HepG2 (cell line): ENCODE data around the gene RPUSD3. TPM values are rescaled to one million over a fixed set of nuclear protein-coding genes. Genes with fewer than 3 reads are reported as not detected.
A peak's percentile ranks its signal among the peaks of the same experiment; 100 is the strongest.

Experiments
- ATRX ChIP-seq: sonication (generic); formaldehyde crosslinking; IDR thresholded peaks from 2 replicates; pipeline ENCODE4 v1.4.0; 2020; ENCODE audit warnings: missing genetic modification reagents, borderline replicate concordance
- FOXA3 ChIP-seq: IDR thresholded peaks from 2 replicates; pipeline ENCODE4 v1.6.1; 2016; ENCODE audit warnings: missing genetic modification reagents, missing compliant biosample characterization
- GABPA ChIP-seq, 2 experiments: IDR thresholded peaks; 2 replicates each; pipeline ENCODE4 v1.6.1; 2011 to 2016; ENCODE audit warnings: low read depth in 2 of 2, low read length in 1 of 2, missing biosample characterization in 1 of 2, missing genetic modification characterization in 1 of 2
- HDAC2 ChIP-seq: sonication (generic); formaldehyde crosslinking; IDR thresholded peaks from 2 replicates; pipeline ENCODE4 v1.4.0; 2020; ENCODE audit warnings: missing genetic modification reagents
- IRF2 ChIP-seq: IDR thresholded peaks from 2 replicates; pipeline ENCODE4 v1.6.1; 2018; ENCODE audit warnings: missing genetic modification reagents, missing compliant biosample characterization
- PCBP2 ChIP-seq: fragments of 200-400 bp; formaldehyde crosslinking; optimal IDR thresholded peaks from 2 replicates; pipeline ENCODE3; 2018; ENCODE audit warnings: low read length, low read depth; ENCODE audit not compliant: poor library complexity, severe bottlenecking
- U2AF2 ChIP-seq: fragments of 200-400 bp; formaldehyde crosslinking; IDR thresholded peaks from 2 replicates; pipeline ENCODE4 v1.6.1; 2017; ENCODE audit warnings: low read depth, mild to moderate bottlenecking, low read length
- XRCC5 ChIP-seq: fragments of 200-400 bp; formaldehyde crosslinking; optimal IDR thresholded peaks from 2 replicates; pipeline ENCODE3; 2017; ENCODE audit warnings: mild to moderate bottlenecking, low read length
- ZFP36L1 ChIP-seq: sonication (generic); formaldehyde crosslinking; IDR thresholded peaks from 2 replicates; pipeline ENCODE4 v1.8.0; 2022; ENCODE audit warnings: mild to moderate bottlenecking, missing genetic modification reagents, moderate library complexity
- ZFP37 ChIP-seq: sonication (generic); formaldehyde crosslinking; IDR thresholded peaks from 2 replicates; pipeline ENCODE4 v1.4.0; 2020; ENCODE audit warnings: missing genetic modification reagents, borderline replicate concordance
- ZNF547 ChIP-seq: sonication (generic); formaldehyde crosslinking; IDR thresholded peaks from 2 replicates; pipeline ENCODE4 v1.5.1; 2020; ENCODE audit warnings: mild to moderate bottlenecking, missing genetic modification reagents
- polyA plus RNA-seq, 8 experiments: library from polyadenylated mRNA; depleted of rRNA in 3 of 8; stranded (reverse) in 7 of 8; unstranded in 1 of 8; fragments of >200 nt; fragmentation: Illumina TruSeq in 4 of 8; extraction: Trizol in 4 of 8; gene quantifications; 2 replicates each; pipeline versions ENCODE4 v1.2.1 to v1.2.3, GENCODE V29; 2011 to 2016; ENCODE audit warnings: low read depth in 4 of 8, missing spikeins in 1 of 8, mixed read lengths in 1 of 8; ENCODE audit not compliant: insufficient read depth in 1 of 8
- total RNA-seq, 5 experiments: library from RNA; depleted of rRNA; stranded (reverse); fragments of >200 nt; fragmentation: Illumina TruSeq; extraction: Trizol; gene quantifications; 2 replicates each; pipeline ENCODE4 v1.2.3, GENCODE V29; 2016; ENCODE audit warnings: low read depth in 1 of 5
- TF ChIP-seq, protein P1 (sequence below): sonication (generic); formaldehyde crosslinking; IDR thresholded peaks from 2 replicates; pipeline ENCODE4 v1.4.0; 2020; ENCODE audit warnings: missing genetic modification reagents, borderline replicate concordance
- TF ChIP-seq, protein P2 (sequence below): sonication (generic); formaldehyde crosslinking; IDR thresholded peaks from 2 replicates; pipeline ENCODE4 v1.4.0; 2020; ENCODE audit warnings: missing genetic modification reagents, borderline replicate concordance
- TF ChIP-seq, protein P3 (sequence below): IDR thresholded peaks from 2 replicates; pipeline ENCODE4 v1.6.1; 2016; ENCODE audit warnings: mild to moderate bottlenecking, missing biosample characterization, missing genetic modification reagents
- TF ChIP-seq, protein P4 (sequence below): sonication (generic); formaldehyde crosslinking; IDR thresholded peaks from 2 replicates; pipeline ENCODE4 v1.4.0; 2020; ENCODE audit warnings: mild to moderate bottlenecking, missing genetic modification reagents
- TF ChIP-seq, protein P5 (sequence below): sonication (generic); formaldehyde crosslinking; conservative IDR thresholded peaks from 2 replicates; pipeline ENCODE4 v1.8.0; 2022; ENCODE audit warnings: low read depth, missing genetic modification reagents

RPUSD3 gene
- total and polyA plus RNA-seq, 2 of the 13 experiments (the other 11 are each of a cell fraction or from before 2014, with no cell fraction given), result 32.1 to 48.7 TPM

DNA sequence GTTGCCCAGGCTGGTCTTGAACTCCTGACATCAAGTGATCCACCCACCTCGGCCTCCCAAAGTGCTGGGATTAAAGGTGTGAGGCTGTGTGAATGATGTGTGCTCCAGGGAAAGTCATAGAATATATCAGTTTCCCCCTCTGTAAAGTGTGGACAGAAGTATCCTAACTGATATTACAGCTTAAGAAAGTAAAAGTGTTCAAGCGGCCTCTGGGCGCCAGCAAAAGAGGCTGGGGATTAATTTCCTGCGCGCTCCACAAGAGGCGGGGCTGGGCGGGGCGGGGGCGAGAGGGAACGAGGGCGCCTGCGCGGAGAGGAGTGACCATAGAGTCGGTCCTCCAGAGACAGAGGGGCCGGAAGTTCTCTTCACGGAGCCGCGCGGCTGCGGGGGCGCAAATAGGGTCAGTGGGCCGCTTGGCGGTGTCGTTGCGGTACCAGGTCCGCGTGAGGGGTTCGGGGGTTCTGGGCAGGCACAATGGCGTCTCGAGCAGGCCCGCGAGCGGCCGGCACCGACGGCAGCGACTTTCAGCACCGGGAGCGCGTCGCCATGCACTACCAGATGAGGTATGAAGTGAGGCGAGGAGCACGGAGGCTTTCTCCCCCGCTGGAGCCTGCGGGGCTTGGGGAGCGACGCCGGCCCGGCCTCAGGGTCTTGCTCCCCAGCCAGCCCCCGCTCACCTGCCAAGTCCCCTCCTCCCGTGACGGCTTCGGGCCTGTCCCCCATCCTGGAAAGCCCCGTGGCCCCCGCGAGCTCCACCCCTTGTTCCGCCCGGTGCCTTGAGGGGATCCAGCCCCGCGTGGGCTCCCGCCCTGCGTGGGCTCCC, 46.7 kb upstream of the RPUSD3 start, which contains the start of gene JAGN1 (continued):
- TF ChIP-seq, protein P1, sequence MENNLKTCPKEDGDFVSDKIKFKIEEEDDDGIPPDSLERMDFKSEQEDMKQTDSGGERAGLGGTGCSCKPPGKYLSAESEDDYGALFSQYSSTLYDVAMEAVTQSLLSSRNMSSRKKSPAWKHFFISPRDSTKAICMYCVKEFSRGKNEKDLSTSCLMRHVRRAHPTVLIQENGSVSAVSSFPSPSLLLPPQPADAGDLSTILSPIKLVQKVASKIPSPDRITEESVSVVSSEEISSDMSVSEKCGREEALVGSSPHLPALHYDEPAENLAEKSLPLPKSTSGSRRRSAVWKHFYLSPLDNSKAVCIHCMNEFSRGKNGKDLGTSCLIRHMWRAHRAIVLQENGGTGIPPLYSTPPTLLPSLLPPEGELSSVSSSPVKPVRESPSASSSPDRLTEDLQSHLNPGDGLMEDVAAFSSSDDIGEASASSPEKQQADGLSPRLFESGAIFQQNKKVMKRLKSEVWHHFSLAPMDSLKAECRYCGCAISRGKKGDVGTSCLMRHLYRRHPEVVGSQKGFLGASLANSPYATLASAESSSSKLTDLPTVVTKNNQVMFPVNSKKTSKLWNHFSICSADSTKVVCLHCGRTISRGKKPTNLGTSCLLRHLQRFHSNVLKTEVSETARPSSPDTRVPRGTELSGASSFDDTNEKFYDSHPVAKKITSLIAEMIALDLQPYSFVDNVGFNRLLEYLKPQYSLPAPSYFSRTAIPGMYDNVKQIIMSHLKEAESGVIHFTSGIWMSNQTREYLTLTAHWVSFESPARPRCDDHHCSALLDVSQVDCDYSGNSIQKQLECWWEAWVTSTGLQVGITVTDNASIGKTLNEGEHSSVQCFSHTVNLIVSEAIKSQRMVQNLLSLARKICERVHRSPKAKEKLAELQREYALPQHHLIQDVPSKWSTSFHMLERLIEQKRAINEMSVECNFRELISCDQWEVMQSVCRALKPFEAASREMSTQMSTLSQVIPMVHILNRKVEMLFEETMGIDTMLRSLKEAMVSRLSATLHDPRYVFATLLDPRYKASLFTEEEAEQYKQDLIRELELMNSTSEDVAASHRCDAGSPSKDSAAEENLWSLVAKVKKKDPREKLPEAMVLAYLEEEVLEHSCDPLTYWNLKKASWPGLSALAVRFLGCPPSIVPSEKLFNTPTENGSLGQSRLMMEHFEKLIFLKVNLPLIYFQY, result peak; percentile 100
- TF ChIP-seq U2AF2 (no peak), ZFP36L1 (CRISPR knock-in tag) (0 out of 2 replicates have a peak, but pooled peaks have one; percentile 82), PCBP2 (no peak), FOXA3 (CRISPR knock-in tag) (peak; percentile 27; the same call in 1 of the 2 replicates), IRF2 (CRISPR knock-in tag) (peak; percentile 80), XRCC5 (peak; percentile 57), ATRX (no peak), ZFP37 (no peak), GABPA (IDR thresholded peaks at IDR 0.05; ENCODE audit: low read depth, low read length) (peak; percentile 69), GABPA (CRISPR knock-in tag; IDR thresholded peaks at IDR 0.05; ENCODE audit: low read depth) (peak; percentile 91), ZNF547 (CRISPR knock-in tag) (peak; percentile 84), HDAC2 (CRISPR knock-in tag) (peak; percentile 51)
- TF ChIP-seq, protein P2, sequence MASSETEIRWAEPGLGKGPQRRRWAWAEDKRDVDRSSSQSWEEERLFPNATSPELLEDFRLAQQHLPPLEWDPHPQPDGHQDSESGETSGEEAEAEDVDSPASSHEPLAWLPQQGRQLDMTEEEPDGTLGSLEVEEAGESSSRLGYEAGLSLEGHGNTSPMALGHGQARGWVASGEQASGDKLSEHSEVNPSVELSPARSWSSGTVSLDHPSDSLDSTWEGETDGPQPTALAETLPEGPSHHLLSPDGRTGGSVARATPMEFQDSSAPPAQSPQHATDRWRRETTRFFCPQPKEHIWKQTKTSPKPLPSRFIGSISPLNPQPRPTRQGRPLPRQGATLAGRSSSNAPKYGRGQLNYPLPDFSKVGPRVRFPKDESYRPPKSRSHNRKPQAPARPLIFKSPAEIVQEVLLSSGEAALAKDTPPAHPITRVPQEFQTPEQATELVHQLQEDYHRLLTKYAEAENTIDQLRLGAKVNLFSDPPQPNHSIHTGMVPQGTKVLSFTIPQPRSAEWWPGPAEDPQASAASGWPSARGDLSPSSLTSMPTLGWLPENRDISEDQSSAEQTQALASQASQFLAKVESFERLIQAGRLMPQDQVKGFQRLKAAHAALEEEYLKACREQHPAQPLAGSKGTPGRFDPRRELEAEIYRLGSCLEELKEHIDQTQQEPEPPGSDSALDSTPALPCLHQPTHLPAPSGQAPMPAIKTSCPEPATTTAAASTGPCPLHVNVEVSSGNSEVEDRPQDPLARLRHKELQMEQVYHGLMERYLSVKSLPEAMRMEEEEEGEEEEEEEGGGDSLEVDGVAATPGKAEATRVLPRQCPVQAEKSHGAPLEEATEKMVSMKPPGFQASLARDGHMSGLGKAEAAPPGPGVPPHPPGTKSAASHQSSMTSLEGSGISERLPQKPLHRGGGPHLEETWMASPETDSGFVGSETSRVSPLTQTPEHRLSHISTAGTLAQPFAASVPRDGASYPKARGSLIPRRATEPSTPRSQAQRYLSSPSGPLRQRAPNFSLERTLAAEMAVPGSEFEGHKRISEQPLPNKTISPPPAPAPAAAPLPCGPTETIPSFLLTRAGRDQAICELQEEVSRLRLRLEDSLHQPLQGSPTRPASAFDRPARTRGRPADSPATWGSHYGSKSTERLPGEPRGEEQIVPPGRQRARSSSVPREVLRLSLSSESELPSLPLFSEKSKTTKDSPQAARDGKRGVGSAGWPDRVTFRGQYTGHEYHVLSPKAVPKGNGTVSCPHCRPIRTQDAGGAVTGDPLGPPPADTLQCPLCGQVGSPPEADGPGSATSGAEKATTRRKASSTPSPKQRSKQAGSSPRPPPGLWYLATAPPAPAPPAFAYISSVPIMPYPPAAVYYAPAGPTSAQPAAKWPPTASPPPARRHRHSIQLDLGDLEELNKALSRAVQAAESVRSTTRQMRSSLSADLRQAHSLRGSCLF (CRISPR knock-in tag), result 0 out of 2 replicates have a peak, but pooled peaks have one; percentile 76
- TF ChIP-seq, protein P3, sequence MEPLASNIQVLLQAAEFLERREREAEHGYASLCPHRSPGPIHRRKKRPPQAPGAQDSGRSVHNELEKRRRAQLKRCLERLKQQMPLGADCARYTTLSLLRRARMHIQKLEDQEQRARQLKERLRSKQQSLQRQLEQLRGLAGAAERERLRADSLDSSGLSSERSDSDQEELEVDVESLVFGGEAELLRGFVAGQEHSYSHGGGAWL (CRISPR knock-in tag), result peak; percentile 57; the same call in 1 of the 2 replicates
- TF ChIP-seq, protein P4, sequence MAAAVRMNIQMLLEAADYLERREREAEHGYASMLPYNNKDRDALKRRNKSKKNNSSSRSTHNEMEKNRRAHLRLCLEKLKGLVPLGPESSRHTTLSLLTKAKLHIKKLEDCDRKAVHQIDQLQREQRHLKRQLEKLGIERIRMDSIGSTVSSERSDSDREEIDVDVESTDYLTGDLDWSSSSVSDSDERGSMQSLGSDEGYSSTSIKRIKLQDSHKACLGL, result peak; percentile 83
- TF ChIP-seq, protein P5, sequence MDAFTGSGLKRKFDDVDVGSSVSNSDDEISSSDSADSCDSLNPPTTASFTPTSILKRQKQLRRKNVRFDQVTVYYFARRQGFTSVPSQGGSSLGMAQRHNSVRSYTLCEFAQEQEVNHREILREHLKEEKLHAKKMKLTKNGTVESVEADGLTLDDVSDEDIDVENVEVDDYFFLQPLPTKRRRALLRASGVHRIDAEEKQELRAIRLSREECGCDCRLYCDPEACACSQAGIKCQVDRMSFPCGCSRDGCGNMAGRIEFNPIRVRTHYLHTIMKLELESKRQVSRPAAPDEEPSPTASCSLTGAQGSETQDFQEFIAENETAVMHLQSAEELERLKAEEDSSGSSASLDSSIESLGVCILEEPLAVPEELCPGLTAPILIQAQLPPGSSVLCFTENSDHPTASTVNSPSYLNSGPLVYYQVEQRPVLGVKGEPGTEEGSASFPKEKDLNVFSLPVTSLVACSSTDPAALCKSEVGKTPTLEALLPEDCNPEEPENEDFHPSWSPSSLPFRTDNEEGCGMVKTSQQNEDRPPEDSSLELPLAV (CRISPR knock-in tag), result no peak
